Activated CD4-positive, alpha-beta T cell treated with anti-CD3 and anti-CD28 coated beads, Interleukin-2, amount 50 U/mL, for 1 hour (primary cell): ENCODE data around the gene CACNA2D2.

Experiments
- DNase-seq: peaks from one replicate; pipeline ENCODE4 v3.0.0-alpha.2; 2020

The CACNA2D2 gene

GRCh38 chr3:50340448-50341329, 162.7 kb downstream of the CACNA2D2 start, which contains the start of gene RASSF1:
RASSF1 (minus strand) TSS chr3:50340836; CDS start chr3:50340805, 31 bp downstream.
- DNase-seq: peak; percentile 57

GRCh38 chr3:50340147-50340447, 163.3 kb downstream of the CACNA2D2 start:
- no peak for DNase-seq

GRCh38 chr3:50339485-50340146, 163.8 kb downstream of the CACNA2D2 start:
- no peak for DNase-seq

GRCh38 chr3:50338965-50339364, 164.5 kb downstream of the CACNA2D2 start:
- no peak for DNase-seq

GRCh38 chr3:50337175-50337861, 166.1 kb downstream of the CACNA2D2 start:
- peak; percentile 89 for DNase-seq

DNA sequence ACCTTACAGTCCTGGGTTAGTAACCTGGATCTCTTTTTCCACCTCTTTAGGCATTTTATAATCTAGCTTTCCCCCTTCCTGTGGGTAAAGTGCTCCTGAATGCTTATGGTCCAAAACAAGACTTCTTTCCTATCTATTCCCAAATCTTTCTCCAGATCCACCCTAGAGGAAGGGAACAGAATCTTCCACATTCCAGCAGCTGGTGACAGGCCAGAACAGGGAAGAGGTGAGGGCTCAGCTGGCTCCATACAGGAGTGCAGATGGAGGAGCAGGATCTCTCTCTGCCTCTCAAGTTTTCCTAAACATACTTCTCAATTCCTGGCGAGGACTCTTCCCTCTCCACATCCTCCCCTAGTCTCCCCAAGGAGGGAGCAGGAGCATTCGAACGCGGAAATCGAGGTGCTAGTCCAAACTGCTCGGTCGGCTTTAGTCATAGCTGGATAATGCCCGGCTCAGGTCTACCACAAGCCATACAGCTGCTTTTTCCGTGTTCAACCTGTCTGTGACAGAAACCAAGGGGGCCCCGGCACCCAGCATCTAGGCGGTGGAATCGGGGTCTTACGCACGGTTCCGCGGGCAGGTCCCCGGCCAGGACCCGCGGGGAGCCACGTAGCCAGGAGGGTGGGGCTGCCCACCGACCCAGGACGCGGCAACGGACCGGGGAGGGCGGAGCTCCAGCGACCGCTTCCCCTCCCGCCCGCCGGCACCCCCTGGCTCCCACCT, 166.8 kb downstream of the CACNA2D2 start:
- DNase-seq: peak; percentile 56

DNA sequence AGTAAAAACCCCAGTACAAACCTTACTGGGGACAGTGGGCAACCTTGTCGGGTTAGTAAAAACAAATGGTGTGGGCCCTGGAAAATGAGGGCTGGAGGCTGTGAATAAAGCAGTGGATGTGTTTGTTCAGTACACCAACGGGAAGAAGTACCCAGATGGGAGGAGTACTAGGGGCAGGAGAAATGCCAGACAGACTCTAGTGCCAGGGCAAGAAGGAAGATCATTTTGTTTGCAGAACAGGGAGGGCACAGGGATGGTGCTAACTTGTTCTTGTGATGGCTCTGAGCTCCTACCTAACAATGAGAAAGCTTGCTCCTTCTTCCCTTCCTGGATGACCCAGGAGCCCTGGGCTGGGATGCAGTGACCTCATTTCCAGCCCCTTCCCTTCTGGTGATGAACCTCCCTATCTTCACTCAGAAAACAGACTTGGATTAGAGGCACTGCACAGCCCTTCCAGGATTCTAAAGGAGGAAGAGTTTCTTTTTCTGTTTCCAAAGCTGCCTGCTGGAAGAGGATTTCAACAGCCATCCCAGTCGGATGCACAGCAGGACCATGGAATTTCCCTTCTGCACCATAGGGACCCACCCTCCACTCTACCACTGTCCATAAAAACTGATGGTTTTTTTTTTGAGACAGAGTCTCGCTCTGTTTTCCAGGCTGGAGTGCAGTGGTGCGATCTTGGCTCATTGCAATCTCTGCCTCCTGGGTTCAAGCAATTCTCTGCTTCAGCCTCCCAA, 168.9 kb downstream of the CACNA2D2 start:
- no peak for DNase-seq

- no peak for DNase-seq
Measured at GRCh38 chr3:50333744-50334328, 169.6 kb downstream of the CACNA2D2 start.

DNA sequence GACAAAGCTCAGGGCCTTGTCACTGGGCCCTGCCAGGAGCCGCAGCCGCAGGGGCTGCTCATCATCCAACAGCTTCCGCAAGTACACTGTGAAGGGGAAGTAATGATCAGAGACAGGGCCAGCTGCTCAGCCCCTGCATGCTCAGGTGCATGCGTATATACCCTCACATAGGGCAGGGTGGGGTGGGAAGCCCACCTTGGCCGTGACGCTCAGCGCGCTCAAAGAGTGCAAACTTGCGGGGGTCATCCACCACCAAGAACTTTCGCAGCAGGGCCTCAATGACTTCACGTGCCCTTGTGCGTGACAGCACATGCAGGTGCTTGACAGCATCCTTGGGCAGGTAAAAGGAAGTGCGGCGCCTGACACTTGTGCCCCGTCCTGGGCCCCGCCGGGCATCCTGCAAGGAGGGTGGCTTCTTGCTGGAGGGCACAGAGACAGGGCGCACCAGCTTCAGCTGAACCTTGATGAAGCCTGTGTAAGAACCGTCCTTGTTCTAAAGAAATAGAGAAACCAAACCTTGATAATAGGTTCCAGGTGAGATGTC, 172.0 kb downstream of the CACNA2D2 start:
- no peak for DNase-seq

DNA sequence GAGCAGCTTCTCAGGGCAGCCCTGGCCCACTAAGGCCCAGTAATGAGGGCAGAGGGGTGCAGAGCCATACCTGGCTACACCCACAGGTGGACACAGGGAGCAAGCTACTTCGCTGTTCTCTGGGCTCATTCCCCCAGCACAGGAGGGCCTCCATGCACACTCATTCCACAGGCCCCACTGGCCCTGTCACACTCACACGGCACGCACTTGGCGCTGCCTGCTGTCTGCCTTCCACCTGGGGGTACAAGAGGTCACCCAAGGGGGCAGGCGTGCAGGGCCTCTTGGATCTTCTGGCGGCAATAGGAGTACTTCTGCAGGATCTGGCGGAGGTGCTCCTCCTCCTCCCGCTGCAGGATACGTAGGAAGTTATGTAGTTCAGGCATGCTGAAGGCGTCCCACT, 173.1 kb downstream of the CACNA2D2 start:
- no peak for DNase-seq

GRCh38 chr3:50327943-50328691, 175.3 kb downstream of the CACNA2D2 start, which contains the start of gene TUSC2:
TUSC2 (minus strand) TSS chr3:50328223; CDS start chr3:50328099, 124 bp downstream.
- peak; percentile 93 for DNase-seq

DNA sequence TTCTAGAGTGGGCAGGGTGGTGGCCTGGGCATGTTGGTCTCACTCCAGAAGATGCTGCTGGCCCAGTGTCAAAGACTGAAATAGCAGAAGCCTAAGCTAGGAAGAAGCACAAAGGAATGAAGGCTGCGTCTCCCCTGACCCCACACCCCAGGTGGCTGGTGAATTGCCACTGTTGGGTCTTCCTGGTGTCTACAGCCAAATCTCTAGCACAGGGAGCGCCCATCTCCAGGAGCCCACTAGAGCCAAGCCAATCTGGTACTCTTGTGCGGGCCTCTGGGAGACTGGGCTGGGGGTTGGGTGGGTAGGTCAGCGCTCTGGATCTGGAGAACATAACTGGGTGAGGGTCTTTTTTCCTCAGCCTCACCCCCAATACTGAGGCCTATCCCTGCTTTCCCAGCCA, 176.3 kb downstream of the CACNA2D2 start:
- no peak for DNase-seq

GRCh38 chr3:50326182-50326541, 177.3 kb downstream of the CACNA2D2 start:
- no peak for DNase-seq

GRCh38 chr3:50325497-50326181, 177.8 kb downstream of the CACNA2D2 start:
- no peak for DNase-seq

GRCh38 chr3:50325113-50325480, 178.3 kb downstream of the CACNA2D2 start:
- no peak for DNase-seq

- peak; percentile 65 for DNase-seq
Measured at GRCh38 chr3:50324351-50325112, 178.9 kb downstream of the CACNA2D2 start.

GRCh38 chr3:50323614-50324199, 179.7 kb downstream of the CACNA2D2 start:
- DNase-seq: no peak

DNA sequence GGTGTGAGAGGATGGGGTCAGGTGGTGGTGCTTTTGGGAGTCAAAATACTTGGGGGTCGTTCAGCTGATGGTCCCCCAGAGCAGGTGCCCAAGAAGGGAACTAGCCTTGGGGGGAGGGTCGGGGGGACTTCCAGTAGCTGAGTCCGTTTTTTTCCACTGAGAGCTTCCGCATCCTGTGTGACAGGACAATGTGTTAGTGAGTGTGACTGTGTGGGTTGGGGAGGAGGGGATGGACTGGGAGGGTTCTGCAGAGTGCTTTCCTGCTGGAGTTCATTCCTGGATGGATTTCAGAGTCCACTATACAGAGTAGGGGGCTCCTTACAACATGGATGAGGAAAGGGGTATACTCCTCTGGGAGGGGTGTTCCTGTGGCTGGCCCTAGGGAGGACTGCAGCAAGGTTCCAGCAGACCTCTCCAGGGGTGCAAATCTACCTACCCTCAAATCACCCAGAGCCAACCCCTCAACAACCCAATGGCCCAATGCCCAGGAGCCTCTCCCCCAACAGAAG, 180.3 kb downstream of the CACNA2D2 start:
- DNase-seq: no peak
